Stimulated activated CD4-positive, alpha-beta T cell treated with anti-CD3 and anti-CD28 coated beads, Interleukin-12 subunit alpha, Interleukin-12 subunit beta, amount 100 ng/mL, for 4 hours (primary cell): ENCODE measurements around the gene SIAH1.
"Not testable (repeated sequence)": the region's sequence is repeated elsewhere in the genome, so short reads cannot be mapped to it uniquely, and the experiment has no call there.

Experiments used
- DNase-seq: peaks from one replicate; pipeline ENCODE4 v3.0.0-alpha.2; 2020

SIAH1 gene

DNA sequence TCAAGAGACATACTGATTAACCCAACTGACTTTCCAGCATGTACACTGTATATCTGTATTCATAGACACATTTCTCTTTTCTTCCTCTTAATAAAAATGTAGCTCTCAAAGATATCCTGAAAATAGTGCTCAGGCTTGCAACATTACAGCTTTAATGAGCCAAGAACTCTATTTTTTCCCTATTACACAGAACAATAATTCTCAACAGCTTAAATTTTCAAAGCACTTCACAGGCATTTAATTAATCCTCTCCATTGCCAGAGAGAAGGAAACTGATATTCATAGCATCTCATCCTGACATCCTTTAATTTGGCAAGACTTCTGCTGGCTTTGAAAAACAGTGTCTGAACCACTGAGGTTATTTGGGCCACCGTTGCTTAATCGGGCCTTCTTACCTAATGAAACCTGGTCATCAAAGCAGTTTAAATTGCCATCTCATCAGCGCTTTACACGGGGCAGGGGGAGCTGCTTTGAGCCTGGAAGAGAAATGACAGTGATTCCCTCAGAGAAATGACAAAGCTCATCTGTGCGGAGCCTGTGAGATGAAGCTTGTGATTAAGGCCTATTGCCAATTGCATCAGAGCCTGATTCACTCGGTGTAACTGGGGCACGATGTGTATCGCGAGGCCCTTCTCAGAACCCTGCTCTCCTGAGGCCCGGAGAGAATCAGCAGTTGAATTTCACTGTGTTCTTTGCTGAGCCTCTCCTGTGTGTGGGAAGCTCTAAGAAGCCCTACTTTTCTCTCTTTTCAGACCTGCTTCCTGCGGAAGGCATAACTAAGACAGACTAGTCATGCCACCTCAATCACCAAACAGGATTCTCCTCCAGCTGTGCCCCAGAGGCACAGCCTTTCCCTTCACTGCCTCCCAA lies 8.5 kb upstream of the SIAH1 start:
- DNase-seq = no peak

GRCh38 chr16:48392407-48392806 lies 7.2 kb upstream of the SIAH1 start:
- no peak for DNase-seq

DNA sequence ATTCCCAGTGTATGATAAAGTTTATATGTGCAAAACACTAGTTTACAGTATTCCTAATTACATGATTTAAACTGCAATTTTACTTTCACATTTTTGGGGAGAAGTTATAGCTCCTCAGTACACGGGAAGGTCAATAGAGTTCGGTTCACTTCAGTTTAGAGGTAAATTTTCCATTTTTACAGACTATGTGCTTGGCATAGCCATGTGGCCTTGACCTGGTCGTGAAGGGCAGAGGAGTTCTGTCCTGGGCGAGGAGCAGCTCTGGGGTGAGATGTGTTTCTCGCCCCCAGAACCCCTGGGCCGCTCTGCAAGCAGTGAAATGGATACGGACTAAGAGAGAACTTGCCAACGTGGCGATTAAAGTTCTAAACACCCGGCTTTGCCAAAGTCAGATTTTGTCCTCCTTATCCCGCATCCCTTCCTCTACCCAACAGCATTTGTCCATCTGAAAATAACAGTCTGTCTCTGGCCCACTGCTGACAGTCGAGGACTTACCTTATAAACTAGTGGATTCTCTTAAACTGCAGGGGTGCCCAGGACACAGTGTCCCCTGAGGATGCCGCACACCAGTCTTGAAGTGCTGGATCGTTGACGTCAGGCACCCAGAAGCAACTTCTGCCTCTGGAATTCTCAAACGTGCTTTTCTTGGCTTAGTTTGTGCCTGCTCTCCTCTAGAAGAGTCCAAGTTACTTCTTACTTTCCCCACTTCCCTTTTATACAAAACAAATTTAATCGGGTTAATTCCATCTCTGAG lies 1.5 kb upstream of the SIAH1 start:
- no peak for DNase-seq

DNA sequence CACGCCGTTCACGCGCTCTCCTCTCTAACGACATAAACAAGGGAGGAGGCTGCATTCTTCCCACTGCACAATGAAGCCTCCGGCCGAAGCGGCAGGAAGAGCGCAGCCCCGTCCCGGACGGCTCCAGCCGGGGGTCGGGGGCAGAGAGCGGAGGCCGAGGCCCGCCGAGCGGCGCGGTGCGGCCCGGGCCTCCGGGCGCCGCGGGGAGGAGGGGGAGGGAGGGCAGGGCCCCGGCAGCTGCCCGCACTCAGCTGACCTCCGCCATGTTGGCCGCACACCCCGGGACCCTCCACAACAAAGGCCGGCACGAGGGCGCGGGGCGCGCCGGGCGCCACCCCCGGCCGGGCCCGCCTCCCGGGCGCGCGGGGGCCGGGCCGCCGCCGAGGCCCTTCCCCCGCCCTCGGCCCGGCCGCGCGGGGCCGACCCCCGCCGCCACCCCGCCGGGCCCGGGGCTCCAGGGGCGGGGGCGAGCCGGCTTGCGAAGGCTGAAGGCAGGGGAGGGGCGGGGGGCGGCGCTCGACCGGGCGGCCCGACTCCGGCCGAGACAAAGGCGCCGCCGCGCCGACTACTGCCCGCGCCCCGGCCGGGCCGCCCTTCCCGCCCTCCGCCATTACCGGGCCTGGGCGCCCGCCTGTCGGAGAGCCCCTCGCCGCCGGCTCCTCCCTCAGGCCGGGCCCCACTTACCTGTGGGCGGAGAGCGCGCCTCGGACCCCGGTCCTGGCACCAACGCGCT lies 527 bp downstream of the SIAH1 start:
- DNase-seq = no peak

GRCh38 chr16:48383877-48384519 lies 1.2 kb downstream of the SIAH1 start:
- no peak for DNase-seq

GRCh38 chr16:48383009-48383876 lies 2.0 kb downstream of the SIAH1 start:
- DNase-seq = no peak

GRCh38 chr16:48382131-48382530 lies 3.1 kb downstream of the SIAH1 start:
- no peak for DNase-seq

DNA sequence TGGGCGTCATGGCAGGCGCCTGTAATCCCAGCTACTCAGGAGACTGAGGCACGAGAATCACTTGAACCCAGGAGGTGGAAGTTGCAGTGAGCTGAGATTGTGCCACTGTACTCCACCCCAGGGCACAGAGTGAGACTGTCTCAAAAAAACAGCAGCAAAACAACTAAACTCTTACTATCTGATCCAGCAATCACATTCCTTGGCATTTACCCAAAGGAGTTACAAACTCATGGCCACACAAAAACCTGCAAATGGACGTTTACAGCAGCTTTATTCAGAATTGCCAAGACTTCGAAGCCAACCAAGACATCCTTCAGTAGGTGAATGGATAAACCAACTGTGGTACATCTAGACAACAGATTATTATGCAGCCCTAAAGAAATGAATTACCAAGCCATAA lies 4.0 kb downstream of the SIAH1 start:
- DNase-seq = no peak

DNA sequence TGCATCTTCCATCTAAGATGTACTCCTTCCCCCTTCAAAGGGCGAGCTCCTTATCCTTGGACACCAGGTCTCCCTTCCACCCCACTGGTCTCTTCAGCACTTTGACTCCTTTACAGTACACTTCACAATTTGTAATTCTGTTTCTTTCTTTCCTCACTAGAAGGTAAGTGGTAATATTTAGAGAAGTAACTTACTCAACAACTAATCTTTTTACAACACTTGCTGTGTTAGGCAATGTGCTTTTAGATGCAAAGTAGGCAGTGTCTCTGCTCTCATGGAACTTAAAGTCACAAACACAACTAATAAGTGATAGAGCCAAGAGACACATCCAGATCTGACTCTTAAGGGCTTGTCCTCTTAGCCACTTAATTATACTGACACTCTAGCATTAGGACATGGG lies 6.4 kb downstream of the SIAH1 start:
- no peak for DNase-seq

GRCh38 chr16:48378276-48378675 lies 6.9 kb downstream of the SIAH1 start:
- no peak for DNase-seq

GRCh38 chr16:48377301-48377700 lies 7.9 kb downstream of the SIAH1 start:
- DNase-seq = not testable (repeated sequence)

GRCh38 chr16:48374255-48374654 lies 11.0 kb downstream of the SIAH1 start:
- no peak for DNase-seq

GRCh38 chr16:48373258-48374029 lies 11.8 kb downstream of the SIAH1 start:
- no peak for DNase-seq

GRCh38 chr16:48372744-48373143 lies 12.5 kb downstream of the SIAH1 start:
- DNase-seq = no peak

GRCh38 chr16:48371393-48371780 lies 13.8 kb downstream of the SIAH1 start:
- no peak for DNase-seq

- DNase-seq = not testable (repeated sequence)
Observed at GRCh38 chr16:48370668-48371392, 14.4 kb downstream of the SIAH1 start.

DNA sequence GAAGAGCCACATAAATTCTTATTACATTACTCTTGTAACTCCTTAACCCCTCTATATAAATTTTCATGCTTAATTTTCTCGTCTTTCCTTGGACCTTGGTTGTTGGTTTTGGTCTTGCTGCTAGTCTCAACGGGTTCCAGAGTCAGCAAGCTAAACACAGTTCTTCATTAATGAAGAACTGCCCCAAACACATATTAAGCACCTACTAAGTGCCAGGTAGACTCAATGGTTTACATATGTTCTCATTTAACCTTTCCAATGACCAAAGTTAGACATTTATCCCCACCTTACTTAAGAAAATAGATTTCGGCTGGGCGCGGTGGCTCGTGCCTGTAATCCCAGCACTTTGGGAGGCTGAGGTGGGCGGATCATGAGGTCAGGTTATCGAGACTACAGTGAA lies 15.0 kb downstream of the SIAH1 start:
- no peak for DNase-seq

DNA sequence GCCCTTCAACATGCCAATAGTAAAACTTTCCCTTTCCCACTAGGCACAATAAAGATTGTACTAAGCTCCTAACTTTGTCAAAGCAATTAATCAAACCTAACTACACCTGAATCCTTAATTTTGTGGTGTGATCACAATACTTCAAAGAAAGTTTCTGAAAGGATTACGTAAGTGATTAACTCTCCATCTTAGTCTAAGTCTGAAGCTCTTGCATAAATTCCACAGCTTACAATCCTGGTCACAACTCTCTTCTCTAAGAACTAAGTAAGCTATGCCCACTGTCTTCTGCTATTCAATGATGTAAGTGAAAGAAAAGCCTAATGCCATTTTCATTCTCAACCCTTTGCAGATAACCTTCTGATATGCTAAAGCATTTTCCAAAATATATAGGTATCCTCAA lies 15.4 kb downstream of the SIAH1 start:
- DNase-seq = no peak

DNA sequence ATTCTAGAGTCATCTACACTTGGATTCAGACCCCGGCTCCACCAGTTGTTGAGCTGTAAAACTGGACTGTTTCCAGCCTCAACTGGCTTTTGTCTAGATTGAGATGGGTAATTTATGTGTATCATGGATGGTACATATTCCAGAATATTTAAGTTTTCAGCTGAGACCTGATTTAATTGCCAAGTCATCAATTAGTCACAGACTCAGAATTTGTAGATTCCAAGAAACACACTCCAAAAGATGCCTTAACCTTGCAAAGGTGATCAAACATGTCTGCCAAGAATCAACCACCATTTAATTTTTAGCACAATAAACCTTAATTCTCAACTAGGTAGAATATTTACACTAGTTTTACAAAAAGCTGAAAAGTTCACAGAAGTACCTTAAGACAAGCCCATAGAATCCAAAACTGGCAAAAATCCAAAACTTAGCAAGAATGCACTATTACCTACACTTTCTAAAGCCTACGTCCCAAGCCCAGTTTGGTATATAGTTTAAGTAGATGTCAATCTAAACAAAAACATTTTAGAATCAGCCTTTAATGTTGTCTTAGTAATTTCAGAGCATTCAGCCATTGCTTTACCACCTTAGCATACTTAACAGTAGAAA lies 17.7 kb downstream of the SIAH1 start:
- DNase-seq = no peak
